HG02852 (cell line): ENCODE results near the gene PRDM16.

Experiments
- ATAC-seq: cut with Tn5 transposase; IDR thresholded peaks from one replicate; pipeline ENCODE4 v1.9.1; 2021; ENCODE audit warnings: mild to moderate bottlenecking, moderate library complexity; ENCODE audit not compliant: unreplicated experiment

The PRDM16 gene

DNA sequence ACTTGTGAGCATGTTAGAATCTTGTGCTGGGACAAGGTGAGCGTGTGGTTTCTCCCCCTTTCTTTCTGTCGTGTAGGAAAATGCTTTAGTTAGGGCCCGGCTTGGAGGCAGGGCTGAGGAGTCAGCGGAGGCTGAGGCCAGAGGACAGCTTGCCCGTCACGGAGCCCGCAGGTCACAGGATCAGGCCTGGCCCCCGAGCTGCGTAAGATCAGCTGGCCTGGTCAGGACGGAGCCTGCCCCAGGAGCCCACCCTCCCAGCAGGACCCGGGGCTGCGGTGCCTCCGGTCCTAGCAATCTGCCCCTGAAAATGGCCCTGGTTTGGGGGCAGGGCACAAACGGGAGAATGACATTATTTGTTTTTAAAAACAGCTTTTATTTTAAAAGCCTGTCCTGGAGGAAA is 52.0 kb downstream of the PRDM16 start:
- no peak for ATAC-seq

DNA sequence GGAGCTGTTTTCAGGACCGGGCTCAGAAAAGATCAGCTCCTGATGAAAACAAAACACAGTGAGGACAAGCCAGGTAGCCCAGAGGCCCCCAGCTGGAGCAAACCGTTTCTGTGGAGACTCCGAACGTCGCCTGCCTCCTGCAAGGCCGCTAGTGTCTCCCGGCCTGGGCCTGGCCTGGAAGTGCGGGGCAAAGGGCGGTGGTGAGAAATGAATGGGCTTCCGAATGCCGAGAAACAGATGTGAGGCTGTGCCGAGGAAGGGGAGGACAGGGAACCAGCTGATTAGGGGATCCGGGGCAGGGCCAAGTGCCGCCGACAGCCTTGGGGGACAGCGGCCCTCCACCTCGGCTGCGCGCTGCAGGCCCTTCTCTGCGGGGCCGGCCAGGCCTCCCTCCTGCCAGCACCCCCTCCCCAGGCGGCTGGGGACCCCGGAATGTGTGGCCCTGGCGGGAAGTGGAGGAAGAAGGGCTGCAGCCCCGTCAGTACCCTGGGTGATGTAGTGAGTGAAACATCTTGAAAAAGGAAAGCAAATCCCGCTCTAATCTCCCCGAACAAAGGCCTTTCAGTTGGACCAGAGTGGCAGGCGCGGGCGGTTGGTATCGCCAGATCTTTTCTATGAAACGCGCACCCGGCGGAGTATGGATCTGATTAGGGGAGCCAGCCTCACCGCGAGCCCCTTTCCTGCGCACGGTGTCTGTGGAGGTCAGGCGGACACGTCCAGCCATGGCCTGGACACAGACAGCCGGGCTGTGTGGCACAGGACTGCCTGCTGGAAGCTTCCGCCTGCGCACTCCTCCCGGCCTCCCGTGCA is 52.6 kb downstream of the PRDM16 start:
- ATAC-seq, result no peak

DNA sequence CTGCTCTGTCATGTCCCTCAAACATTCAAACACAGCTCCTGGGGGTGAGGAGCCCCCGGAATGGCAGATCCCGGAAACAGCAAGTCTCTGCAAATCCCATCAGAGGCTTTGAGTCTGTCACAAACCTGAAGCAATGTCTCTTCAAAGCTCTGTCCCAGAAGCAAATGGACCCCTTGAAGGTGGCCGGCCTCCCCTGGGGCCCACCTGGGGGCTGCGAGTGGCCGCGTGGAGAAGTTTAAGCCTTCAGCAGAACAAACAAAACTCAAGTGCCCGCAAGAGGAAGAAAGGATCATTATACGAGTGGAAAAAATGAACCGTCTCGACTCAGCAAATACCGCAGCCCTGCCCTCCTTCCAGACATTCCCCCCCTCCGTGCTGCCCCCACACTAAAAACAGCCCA is 53.3 kb downstream of the PRDM16 start:
- ATAC-seq, result no peak

- ATAC-seq, result no peak
These were observed 55.2 kb downstream of the PRDM16 start for GRCh38 chr1:3124246-3124645.

DNA sequence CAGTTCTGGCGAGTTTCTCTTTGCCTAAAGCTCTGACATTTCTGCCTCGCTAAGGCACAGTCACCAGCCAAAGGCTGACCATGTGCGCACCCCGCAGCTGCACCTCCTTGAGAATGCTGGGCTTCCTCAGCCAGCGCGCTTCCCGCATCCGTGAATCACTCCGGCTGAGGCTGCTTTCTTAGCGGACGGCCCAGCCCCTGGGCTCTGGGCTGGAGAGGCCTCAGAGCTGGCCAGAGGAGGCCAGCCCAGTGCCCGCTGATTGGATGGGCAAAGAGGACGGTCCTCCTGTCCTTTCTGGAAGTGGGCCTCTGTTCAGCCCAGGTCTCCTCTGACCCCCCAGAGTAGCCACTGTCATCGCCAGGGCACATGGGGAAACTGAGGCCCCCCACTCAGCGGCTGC is 56.1 kb downstream of the PRDM16 start:
- ATAC-seq, result no peak

DNA sequence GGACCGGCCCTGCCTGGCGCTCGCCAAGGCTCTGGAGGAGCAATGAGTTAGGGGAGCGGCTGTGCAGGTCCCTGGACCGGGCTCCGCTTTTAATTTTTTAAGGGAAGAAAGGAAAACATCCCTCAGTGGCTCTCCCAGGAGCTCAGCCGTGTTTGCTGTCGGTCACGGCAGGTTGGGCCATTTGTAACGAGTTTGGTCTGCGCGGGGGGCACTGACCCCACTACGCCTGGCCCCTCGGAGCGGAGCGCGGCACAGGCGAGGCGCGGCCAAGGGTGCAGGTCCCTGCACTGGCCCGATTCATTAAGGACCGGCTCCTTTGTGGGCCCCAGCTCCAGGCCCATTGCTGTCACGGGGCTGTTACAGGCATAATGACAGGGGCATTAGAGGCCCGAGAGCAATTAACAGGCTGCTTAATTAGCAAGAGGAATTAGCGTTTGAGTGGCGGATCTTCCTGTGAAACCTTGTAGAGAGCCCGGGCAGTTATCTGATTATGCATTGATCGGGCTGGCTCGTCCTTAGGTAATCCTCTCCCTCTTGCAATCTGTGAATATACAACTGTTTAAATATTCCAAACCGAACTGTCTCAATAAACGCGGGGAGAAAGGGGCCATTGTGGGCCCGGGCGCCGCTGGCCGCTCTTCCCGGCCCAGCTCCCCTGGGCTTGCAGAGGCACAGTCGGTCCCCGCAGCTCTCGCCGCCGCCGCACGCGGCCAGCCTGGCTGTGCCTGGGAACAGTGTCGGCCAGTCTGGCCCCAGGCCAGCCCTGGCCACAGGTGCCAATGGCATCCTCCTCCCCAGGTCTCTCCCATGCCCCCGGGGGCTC is 56.8 kb downstream of the PRDM16 start:
- no peak for ATAC-seq

DNA sequence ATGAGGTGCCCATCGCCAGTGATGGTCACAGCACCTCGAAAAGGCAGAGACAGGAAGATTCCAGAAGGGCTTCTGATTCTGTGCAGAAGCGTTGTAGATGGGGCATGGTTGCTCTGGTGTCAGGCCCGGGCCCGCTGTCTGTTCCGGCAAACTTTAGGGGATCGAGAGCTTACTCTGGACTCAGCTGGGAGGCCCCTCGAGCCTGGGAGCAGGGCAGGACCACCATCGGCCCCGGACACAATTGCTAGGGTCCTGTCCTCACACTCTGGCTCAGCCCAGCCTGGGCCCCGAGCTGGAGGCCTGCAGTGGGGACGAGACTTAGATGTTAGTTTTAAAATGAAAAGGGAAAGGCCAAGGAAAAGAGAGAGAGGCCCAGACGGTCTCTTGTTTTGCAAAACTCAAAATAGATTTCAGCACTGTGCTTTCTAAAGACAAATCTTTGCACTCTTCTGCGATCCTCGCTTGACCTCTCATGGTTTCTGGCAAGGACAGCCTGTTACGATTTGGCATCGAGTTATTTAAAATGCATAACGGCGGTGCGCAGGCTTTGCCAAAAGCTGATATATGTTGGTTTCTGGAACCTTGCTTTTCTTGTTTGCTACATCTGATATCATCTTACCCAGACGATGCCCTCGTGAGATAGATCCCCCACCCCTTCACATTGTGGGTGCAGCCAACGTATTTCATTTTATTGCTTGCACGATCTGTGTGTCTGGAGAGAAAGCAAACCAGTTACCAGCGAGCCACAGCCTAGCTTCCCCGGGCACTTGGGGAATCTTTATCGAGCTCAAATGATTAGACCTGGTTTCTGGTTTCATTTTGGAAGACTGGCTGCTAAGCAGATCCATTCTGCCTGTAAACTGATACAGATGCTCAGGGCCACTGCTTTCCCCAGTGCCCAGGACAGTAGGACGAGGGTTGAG is 58.0 kb downstream of the PRDM16 start:
- no peak for ATAC-seq

GRCh38 chr1:3127738-3128137 is 58.7 kb downstream of the PRDM16 start:
- ATAC-seq, result no peak

- no peak for ATAC-seq
These were observed 59.6 kb downstream of the PRDM16 start for GRCh38 chr1:3128431-3129132.

GRCh38 chr1:3129133-3129490 is 60.1 kb downstream of the PRDM16 start:
- no peak for ATAC-seq

DNA sequence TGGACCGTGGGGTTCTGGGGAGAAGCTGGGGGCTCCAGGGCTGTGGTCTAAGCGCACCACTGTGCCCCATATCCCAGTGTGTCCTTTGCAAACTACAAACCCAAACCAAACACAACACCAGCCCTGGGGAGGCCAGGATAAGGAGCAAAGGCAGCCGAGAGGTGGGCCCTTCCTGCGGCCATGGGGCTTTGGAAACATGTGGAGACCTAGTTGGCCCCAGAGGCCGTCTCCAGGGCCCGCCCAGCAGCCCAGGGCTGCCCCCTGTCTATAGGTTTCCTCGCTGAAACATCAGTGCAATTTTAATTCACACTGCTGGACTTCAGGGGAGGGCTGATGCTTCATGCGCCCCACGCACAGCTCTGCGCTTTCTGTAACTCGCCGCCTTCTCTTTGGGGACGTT is 61.3 kb downstream of the PRDM16 start:
- ATAC-seq, result no peak

GRCh38 chr1:3132660-3133059 is 63.7 kb downstream of the PRDM16 start:
- no peak for ATAC-seq

GRCh38 chr1:3133686-3134085 is 64.7 kb downstream of the PRDM16 start:
- ATAC-seq, result no peak

DNA sequence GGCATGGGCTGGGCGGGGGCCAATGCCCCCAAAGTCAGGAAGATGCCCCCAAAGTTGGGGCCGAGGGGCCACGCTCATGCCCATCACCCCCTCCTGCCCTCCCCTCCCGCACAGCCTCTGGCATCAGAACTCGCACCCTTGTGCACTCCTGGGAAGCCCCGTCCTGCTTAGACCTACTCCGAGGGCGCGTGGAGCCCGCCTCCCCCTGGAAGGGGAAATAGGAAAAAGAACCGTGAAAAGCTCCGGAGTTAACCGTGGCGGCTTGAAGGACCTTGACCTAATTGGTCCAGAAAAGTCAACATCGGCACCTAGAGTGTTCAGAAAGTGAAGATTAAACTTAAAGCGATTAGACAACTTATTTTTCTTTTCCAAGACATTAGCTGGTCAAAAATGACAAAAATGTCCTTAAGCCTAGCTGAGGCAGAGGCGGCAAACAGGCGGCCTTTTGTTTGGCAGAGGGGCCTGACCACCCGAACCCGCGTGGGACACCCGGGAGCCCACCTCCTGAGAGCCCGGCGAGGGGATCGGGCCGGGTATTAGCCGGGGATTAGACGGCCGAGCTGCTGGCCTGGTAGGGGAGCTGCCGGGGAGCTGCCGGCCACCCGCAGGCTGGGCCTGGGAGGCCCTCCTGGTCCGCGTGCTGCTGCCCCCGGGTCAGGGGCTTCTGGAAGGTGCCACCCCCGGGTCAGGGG is 65.5 kb downstream of the PRDM16 start:
- ATAC-seq, result no peak

GRCh38 chr1:3135073-3135702 is 66.2 kb downstream of the PRDM16 start:
- no peak for ATAC-seq

GRCh38 chr1:3135744-3136455 is 66.9 kb downstream of the PRDM16 start:
- no peak for ATAC-seq

GRCh38 chr1:3136532-3136931 is 67.5 kb downstream of the PRDM16 start:
- no peak for ATAC-seq

- no peak for ATAC-seq
These were observed 68.4 kb downstream of the PRDM16 start for GRCh38 chr1:3137111-3138100.
